ENCODE data around the gene ISG20.

The ISG20 gene

DNA sequence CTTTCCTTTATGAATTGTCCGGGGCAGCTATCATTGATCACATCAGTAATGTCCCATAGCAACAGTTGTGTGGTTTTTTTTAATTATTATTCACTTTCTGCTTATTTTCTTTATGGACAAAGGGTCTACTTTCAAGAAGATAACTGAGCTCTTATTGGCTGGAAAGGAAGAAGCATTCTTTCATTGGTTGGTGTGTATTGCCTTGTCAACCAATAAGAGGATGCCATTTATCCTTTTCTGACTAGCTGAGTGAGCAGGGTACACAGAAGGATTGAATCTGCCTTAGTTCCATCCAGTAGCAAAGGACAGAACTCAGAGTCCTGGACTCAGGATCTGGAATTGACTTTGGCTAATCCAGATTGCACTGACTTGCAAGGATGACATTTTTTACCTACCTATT lies 30.9 kb upstream of the ISG20 start:
- H2BK12ac ChIP-seq (ENCODE audit: low read length in 2 of 2) = no peak overlapping the region
- WGBS = no CpG with 5 or more reads among the region's 1 CpG
- no peak overlapping the region for H3K23ac ChIP-seq (ENCODE audit: low read length in 2 of 2)
- H2AFZ ChIP-seq (ENCODE audit: low read depth, low read length) = no peak overlapping the region
- H3K18ac ChIP-seq (ENCODE audit: low read depth in 1 of 2, low read length in 2 of 2) = no peak overlapping the region
- H3K4me1 ChIP-seq (ENCODE audit: control insufficient read depth, insufficient read depth, low read depth, low read length) = peaks cover 25% of the 10 kb centered on the region
- no peaks in the 10 kb centered on the region for H3K9me3 ChIP-seq (ENCODE audit: control insufficient read depth, low read length)
- H3K79me1 ChIP-seq (replicated peaks; ENCODE audit: low read length, poor library complexity, severe bottlenecking) = no peaks in the 10 kb centered on the region
- no peaks in the 10 kb centered on the region for H3K36me3 ChIP-seq (ENCODE audit: control insufficient read depth in 1 of 2, insufficient read depth in 2 of 2, low read depth in 1 of 2, low read length in 2 of 2)
- H3K14ac ChIP-seq (ENCODE audit: low read length in 2 of 2) = no peak overlapping the region
- no peak overlapping the region for H3K9ac ChIP-seq (ENCODE audit: low read length)
- no peak overlapping the region for H4K8ac ChIP-seq (ENCODE audit: low read length)
- DNase-seq = no peak
- no peak overlapping the region for H3K4ac ChIP-seq (ENCODE audit: low read depth in 1 of 2, low read length in 2 of 2)
- H2BK15ac ChIP-seq (ENCODE audit: low read depth, poor library complexity, severe bottlenecking) = no peak overlapping the region
- no peak overlapping the region for H3K27ac ChIP-seq (ENCODE audit: low read length, poor library complexity, severe bottlenecking)
- no peak overlapping the region for H4K91ac ChIP-seq (ENCODE audit: low read length)
- no peak overlapping the region for H2BK5ac ChIP-seq (ENCODE audit: low read depth, low read length, poor library complexity, severe bottlenecking)
- H3K4me3 ChIP-seq (ENCODE audit: insufficient read depth in 1 of 2, low read depth in 1 of 2, low read length in 2 of 2) = no peak overlapping the region
- H2AK5ac ChIP-seq (ENCODE audit: low read length, severe bottlenecking) = no peak overlapping the region
- H2BK120ac ChIP-seq (ENCODE audit: low read depth, low read length) = no peak overlapping the region
- no peak overlapping the region for H3K4me2 ChIP-seq (ENCODE audit: low read length, poor library complexity, severe bottlenecking)
- H3K27me3 ChIP-seq (ENCODE audit: control insufficient read depth in 1 of 2, insufficient read depth in 1 of 2, low read length in 2 of 2) = peaks cover 67 to 68% of the 10 kb centered on the region in 2 experiments

DNA sequence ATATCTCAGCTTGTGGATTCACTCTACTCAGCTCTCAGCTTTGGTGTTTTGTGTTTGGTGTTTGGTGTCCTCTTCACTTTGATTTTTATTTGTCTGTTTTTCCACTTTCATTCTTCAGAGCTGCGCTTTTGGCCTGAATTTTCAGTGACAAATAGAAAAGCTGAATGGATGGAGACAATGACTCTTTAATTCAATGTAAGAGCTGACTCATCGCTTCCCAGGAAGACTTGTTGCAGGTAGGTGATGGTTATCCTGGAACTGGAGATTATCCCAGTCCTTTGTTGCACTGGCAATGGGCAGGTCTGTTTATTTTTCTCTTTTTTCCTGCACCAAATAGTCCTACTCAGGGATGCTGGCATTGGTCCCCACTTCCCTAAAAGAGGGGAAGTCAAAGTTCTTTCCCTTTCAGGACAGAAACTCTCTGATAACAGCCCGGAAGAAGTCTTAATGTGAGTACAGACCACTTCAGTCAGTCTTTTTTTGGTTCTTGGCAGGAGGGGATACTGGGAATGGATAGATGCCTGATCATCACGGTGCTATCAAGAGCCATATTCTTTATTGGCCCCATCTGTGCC lies 30.1 kb upstream of the ISG20 start:
- 84% methylated on average over 4 of the region's 4 CpGs for WGBS
- Histone ChIP-seq H4K91ac (ENCODE audit: low read length) (no peak overlapping the region), H2BK12ac (ENCODE audit: low read length in 2 of 2) (no peak overlapping the region), H2AFZ (ENCODE audit: low read depth, low read length) (no peak overlapping the region), H3K18ac (ENCODE audit: low read depth in 1 of 2, low read length in 2 of 2) (no peak overlapping the region), H3K9me3 (ENCODE audit: control insufficient read depth, low read length) (no peaks in the 10 kb centered on the region), H3K4me1 (ENCODE audit: control insufficient read depth, insufficient read depth, low read depth, low read length) (peaks cover 29% of the 10 kb centered on the region), H2AK5ac (ENCODE audit: low read length, severe bottlenecking) (no peak overlapping the region), H3K23ac (ENCODE audit: low read length in 2 of 2) (no peak overlapping the region), H3K27ac (ENCODE audit: low read length, poor library complexity, severe bottlenecking) (no peak overlapping the region), H3K14ac (ENCODE audit: low read length in 2 of 2) (no peak overlapping the region), H2BK5ac (ENCODE audit: low read depth, low read length, poor library complexity, severe bottlenecking) (no peak overlapping the region), H3K36me3 (ENCODE audit: control insufficient read depth in 1 of 2, insufficient read depth in 2 of 2, low read depth in 1 of 2, low read length in 2 of 2) (no peaks in the 10 kb centered on the region), H3K9ac (ENCODE audit: low read length) (no peak overlapping the region), H2BK15ac (ENCODE audit: low read depth, poor library complexity, severe bottlenecking) (no peak overlapping the region), H3K4me2 (ENCODE audit: low read length, poor library complexity, severe bottlenecking) (no peak overlapping the region), H2BK120ac (ENCODE audit: low read depth, low read length) (no peak overlapping the region), H3K27me3 (ENCODE audit: control insufficient read depth in 1 of 2, insufficient read depth in 1 of 2, low read length in 2 of 2) (peaks cover 60 to 63% of the 10 kb centered on the region in 2 experiments), H3K4ac (ENCODE audit: low read depth in 1 of 2, low read length in 2 of 2) (no peak overlapping the region), H4K8ac (ENCODE audit: low read length) (no peak overlapping the region), H3K79me1 (replicated peaks; ENCODE audit: low read length, poor library complexity, severe bottlenecking) (no peaks in the 10 kb centered on the region), H3K4me3 (ENCODE audit: insufficient read depth in 1 of 2, low read depth in 1 of 2, low read length in 2 of 2) (no peak overlapping the region)
- no peak for DNase-seq

DNA sequence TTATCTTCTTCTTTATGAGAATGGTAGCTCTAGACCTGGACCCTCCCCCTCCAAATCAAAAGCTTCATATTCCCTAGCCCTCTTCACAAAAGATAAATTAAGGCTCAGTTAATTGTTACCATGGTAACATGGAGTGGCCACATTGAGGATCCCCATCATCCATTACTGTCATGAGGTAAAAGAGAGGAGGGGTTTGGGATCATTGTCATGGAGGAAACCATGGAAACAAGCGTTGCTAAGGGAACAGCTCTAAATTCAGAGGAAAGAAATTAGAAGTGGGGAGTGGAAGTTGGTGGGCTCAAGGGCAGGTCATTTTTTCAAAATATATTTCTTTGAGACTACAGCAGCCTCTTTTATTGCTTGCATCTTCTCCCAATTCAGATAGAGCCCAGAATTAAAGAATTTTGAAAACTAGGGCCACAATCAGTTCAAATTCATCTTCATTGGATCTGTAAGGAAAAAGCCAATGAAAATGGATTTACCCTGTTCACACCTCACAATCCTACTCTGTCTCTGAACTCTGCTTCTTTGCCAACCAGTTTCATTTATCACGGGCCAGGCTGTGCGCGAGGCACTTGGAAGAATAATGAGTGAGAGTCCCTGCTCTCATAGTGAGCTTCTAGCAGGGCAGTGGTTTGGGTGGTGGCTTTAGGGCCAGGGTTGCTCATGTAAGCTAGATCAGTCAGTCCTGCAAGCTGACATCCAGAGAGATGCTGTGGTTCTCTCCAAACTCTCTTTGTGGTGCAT lies 29.3 kb upstream of the ISG20 start:
- H3K18ac ChIP-seq (ENCODE audit: low read depth in 1 of 2, low read length in 2 of 2) = no peak overlapping the region
- H3K36me3 ChIP-seq (ENCODE audit: control insufficient read depth in 1 of 2, insufficient read depth in 2 of 2, low read depth in 1 of 2, low read length in 2 of 2) = no peaks in the 10 kb centered on the region
- no peak overlapping the region for H3K4ac ChIP-seq (ENCODE audit: low read depth in 1 of 2, low read length in 2 of 2)
- no peak overlapping the region for H3K14ac ChIP-seq (ENCODE audit: low read length in 2 of 2)
- no peak overlapping the region for H2AK5ac ChIP-seq (ENCODE audit: low read length, severe bottlenecking)
- H3K4me2 ChIP-seq (ENCODE audit: low read length, poor library complexity, severe bottlenecking) = no peak overlapping the region
- H4K8ac ChIP-seq (ENCODE audit: low read length) = no peak overlapping the region
- no peak overlapping the region for H3K27ac ChIP-seq (ENCODE audit: low read length, poor library complexity, severe bottlenecking)
- no peak overlapping the region for H2BK12ac ChIP-seq (ENCODE audit: low read length in 2 of 2)
- H2AFZ ChIP-seq (ENCODE audit: low read depth, low read length) = no peak overlapping the region
- no peak overlapping the region for H2BK5ac ChIP-seq (ENCODE audit: low read depth, low read length, poor library complexity, severe bottlenecking)
- no peak overlapping the region for H4K91ac ChIP-seq (ENCODE audit: low read length)
- no peak overlapping the region for H3K9ac ChIP-seq (ENCODE audit: low read length)
- no peak overlapping the region for H2BK120ac ChIP-seq (ENCODE audit: low read depth, low read length)
- no peak overlapping the region for H3K23ac ChIP-seq (ENCODE audit: low read length in 2 of 2)
- H3K9me3 ChIP-seq (ENCODE audit: control insufficient read depth, low read length) = no peaks in the 10 kb centered on the region
- WGBS = 95% methylated on average over 4 of the region's 4 CpGs
- no peak for DNase-seq
- peaks cover 27% of the 10 kb centered on the region for H3K4me1 ChIP-seq (ENCODE audit: control insufficient read depth, insufficient read depth, low read depth, low read length)
- no peak overlapping the region for H3K4me3 ChIP-seq (ENCODE audit: insufficient read depth in 1 of 2, low read depth in 1 of 2, low read length in 2 of 2)
- H2BK15ac ChIP-seq (ENCODE audit: low read depth, poor library complexity, severe bottlenecking) = no peak overlapping the region
- H3K27me3 ChIP-seq (ENCODE audit: control insufficient read depth in 1 of 2, insufficient read depth in 1 of 2, low read length in 2 of 2) = peaks cover 51 to 55% of the 10 kb centered on the region in 2 experiments
- H3K79me1 ChIP-seq (replicated peaks; ENCODE audit: low read length, poor library complexity, severe bottlenecking) = no peaks in the 10 kb centered on the region

DNA sequence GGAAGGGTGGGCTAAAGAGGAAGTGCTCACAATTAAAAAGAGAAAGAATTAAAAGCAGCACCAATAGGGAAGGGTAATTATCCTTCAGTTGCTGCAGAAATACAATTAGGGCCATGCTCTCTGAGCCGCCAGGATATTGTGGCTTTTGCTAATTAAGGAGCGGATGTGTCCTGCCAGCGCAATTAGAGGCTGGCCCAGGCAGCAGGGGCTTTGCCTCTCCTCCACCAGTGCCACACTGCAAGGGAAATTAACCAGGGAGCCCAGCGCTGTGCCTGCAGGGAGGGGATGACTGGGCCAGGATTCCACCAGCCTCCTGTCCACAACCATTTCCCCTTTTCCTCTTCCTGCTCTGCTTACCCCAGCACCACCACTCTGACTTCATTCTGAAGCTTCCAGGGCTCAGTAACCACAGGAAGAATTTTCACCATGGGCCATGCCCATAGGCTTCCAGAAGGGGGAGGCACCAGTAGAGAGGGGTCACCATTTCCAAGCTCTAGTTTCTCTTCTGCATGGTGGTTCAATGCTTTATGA lies 28.1 kb upstream of the ISG20 start:
- DNase-seq = peak; percentile 55
- Histone ChIP-seq H2BK12ac (ENCODE audit: low read length in 2 of 2) (no peak overlapping the region), H3K27ac (ENCODE audit: low read length, poor library complexity, severe bottlenecking) (no peak overlapping the region), H3K4me1 (ENCODE audit: control insufficient read depth, insufficient read depth, low read depth, low read length) (peaks cover 16% of the 10 kb centered on the region), H3K79me1 (replicated peaks; ENCODE audit: low read length, poor library complexity, severe bottlenecking) (no peaks in the 10 kb centered on the region), H2BK120ac (ENCODE audit: low read depth, low read length) (no peak overlapping the region), H3K27me3 (ENCODE audit: control insufficient read depth in 1 of 2, insufficient read depth in 1 of 2, low read length in 2 of 2) (peaks cover 39 to 42% of the 10 kb centered on the region in 2 experiments), H3K36me3 (ENCODE audit: control insufficient read depth in 1 of 2, insufficient read depth in 2 of 2, low read depth in 1 of 2, low read length in 2 of 2) (no peaks in the 10 kb centered on the region), H4K91ac (ENCODE audit: low read length) (no peak overlapping the region), H3K9ac (ENCODE audit: low read length) (no peak overlapping the region), H3K23ac (ENCODE audit: low read length in 2 of 2) (no peak overlapping the region), H2BK5ac (ENCODE audit: low read depth, low read length, poor library complexity, severe bottlenecking) (no peak overlapping the region), H4K8ac (ENCODE audit: low read length) (no peak overlapping the region), H3K9me3 (ENCODE audit: control insufficient read depth, low read length) (no peaks in the 10 kb centered on the region), H2AFZ (ENCODE audit: low read depth, low read length) (no peak overlapping the region), H3K4me2 (ENCODE audit: low read length, poor library complexity, severe bottlenecking) (no peak overlapping the region), H3K14ac (ENCODE audit: low read length in 2 of 2) (no peak overlapping the region), H3K4me3 (ENCODE audit: insufficient read depth in 1 of 2, low read depth in 1 of 2, low read length in 2 of 2) (no peak overlapping the region), H3K18ac (ENCODE audit: low read depth in 1 of 2, low read length in 2 of 2) (no peak overlapping the region), H2BK15ac (ENCODE audit: low read depth, poor library complexity, severe bottlenecking) (peak overlapping the region; percentile 62), H3K4ac (ENCODE audit: low read depth in 1 of 2, low read length in 2 of 2) (no peak overlapping the region), H2AK5ac (ENCODE audit: low read length, severe bottlenecking) (no peak overlapping the region)
- 17% methylated on average over 4 of the region's 4 CpGs for WGBS
